Measurements from ENCODE around the gene CCNI.

DNA sequence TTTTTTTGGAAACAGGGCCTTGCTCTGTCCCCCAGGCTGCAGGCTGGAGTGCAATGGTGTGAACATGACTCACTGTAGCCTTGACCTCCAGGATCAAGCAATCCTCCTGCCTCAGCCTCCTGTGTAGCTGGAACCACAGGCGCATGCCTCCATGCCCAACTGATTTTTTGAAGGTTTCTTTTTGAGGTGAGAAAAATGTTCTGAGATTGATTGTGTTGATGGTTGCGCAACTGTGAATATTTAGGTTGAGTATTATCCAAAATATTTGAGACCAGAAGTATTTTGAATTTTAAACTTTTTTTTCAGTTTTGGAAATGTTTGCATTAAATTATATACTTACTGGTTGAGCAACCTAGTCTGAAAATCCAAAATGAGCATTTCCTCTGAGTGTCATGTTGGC lies 2.6 kb upstream of the CCNI start:
- TF ChIP-seq, protein P1, sequence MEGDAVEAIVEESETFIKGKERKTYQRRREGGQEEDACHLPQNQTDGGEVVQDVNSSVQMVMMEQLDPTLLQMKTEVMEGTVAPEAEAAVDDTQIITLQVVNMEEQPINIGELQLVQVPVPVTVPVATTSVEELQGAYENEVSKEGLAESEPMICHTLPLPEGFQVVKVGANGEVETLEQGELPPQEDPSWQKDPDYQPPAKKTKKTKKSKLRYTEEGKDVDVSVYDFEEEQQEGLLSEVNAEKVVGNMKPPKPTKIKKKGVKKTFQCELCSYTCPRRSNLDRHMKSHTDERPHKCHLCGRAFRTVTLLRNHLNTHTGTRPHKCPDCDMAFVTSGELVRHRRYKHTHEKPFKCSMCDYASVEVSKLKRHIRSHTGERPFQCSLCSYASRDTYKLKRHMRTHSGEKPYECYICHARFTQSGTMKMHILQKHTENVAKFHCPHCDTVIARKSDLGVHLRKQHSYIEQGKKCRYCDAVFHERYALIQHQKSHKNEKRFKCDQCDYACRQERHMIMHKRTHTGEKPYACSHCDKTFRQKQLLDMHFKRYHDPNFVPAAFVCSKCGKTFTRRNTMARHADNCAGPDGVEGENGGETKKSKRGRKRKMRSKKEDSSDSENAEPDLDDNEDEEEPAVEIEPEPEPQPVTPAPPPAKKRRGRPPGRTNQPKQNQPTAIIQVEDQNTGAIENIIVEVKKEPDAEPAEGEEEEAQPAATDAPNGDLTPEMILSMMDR (IDR thresholded peaks at IDR 0.05): no peak
- no peak for TF ChIP-seq POLR2A (IDR thresholded peaks at IDR 0.05)
